ENCODE results near the gene MLF2. TPM values are rescaled to one million over a fixed set of nuclear protein-coding genes. Genes with fewer than 3 reads are reported as not detected.

Gene MLF2
- total and polyA plus RNA-seq, 2 of the 13 experiments (the other 11 are each of a cell fraction or from before 2014, with no cell fraction given) = 88.1 to 167 TPM

GRCh38 chr12:6778574-6779550 is 25.9 kb upstream of the MLF2 start (continued):
- TF ChIP-seq BRD4 (CRISPR knock-in tag; IDR thresholded peaks at IDR 0.05) (0 out of 2 replicates have a peak, but pooled peaks have one; percentile 76), NR2F1 (CRISPR knock-in tag; IDR thresholded peaks at IDR 0.05) (0 out of 4 replicates have a peak, but pooled peaks of 1 of the 2 experiments have one; percentile 39), ZMYM3 (CRISPR knock-in tag; IDR thresholded peaks at IDR 0.05) (peak; percentile 56; the same call in 1 of the 2 replicates), ZNF18 (CRISPR knock-in tag; IDR thresholded peaks at IDR 0.05; ENCODE audit: insufficient replicate concordance) (no peak), JARID2 (CRISPR knock-in tag; IDR thresholded peaks at IDR 0.05; ENCODE audit: insufficient replicate concordance) (peak; percentile 77), REST (IDR thresholded peaks at IDR 0.05; ENCODE audit: borderline replicate concordance in 1 of 2, low read depth in 1 of 2, low read length in 2 of 2) (no peak), TRIM24 (CRISPR knock-in tag; IDR thresholded peaks at IDR 0.05) (no peak), KDM3A (CRISPR knock-in tag; IDR thresholded peaks at IDR 0.05; ENCODE audit: low read depth) (peak; percentile 97), NCOA2 (CRISPR knock-in tag; IDR thresholded peaks at IDR 0.05) (peak; percentile 50), ZNF362 (CRISPR knock-in tag; IDR thresholded peaks at IDR 0.05; ENCODE audit: borderline replicate concordance) (no peak), AGO2 (optimal IDR thresholded peaks at IDR 0.05; ENCODE audit: low read depth, low read length) (peak; percentile 78), ZNF496 (CRISPR knock-in tag; IDR thresholded peaks at IDR 0.05; ENCODE audit: insufficient replicate concordance) (no peak), TCF12 (IDR thresholded peaks at IDR 0.05) (no peak), TCF12 (CRISPR knock-in tag; IDR thresholded peaks at IDR 0.05) (peak; percentile 79; the same call in 1 of the 2 replicates), ZNF552 (CRISPR knock-in tag; IDR thresholded peaks at IDR 0.05; ENCODE audit: borderline replicate concordance) (0 out of 2 replicates have a peak, but pooled peaks have one; percentile 29), MIXL1 (CRISPR knock-in tag; IDR thresholded peaks at IDR 0.05) (peak; percentile 74), ISL2 (CRISPR knock-in tag; IDR thresholded peaks at IDR 0.05) (peak; percentile 68; the same call in 1 of the 2 replicates), ELF3 (CRISPR knock-in tag; IDR thresholded peaks at IDR 0.05) (peak; percentile 76), ZBTB38 (CRISPR knock-in tag; IDR thresholded peaks at IDR 0.05) (peak; percentile 87), SKIL (CRISPR knock-in tag; IDR thresholded peaks at IDR 0.05; ENCODE audit: borderline replicate concordance) (peak; percentile 80)
